HEK293 (cell line): ENCODE results near the gene NSL1.

Experiments
- CTCF ChIP-seq: fragments of 450-650 bp; formaldehyde crosslinking; IDR thresholded peaks from 2 replicates; pipeline ENCODE4 v1.5.1; 2016; ENCODE audit warnings: missing biosample characterization, missing genetic modification characterization
- ZNF561 ChIP-seq: fragments of 450-650 bp; IDR thresholded peaks from 2 replicates; pipeline ENCODE4 v1.5.1; 2018; ENCODE audit warnings: missing biosample characterization, missing genetic modification characterization, borderline replicate concordance
- ZNF610 ChIP-seq: fragments of 450-650 bp; formaldehyde crosslinking; IDR thresholded peaks from 2 replicates; pipeline ENCODE4 v1.5.1; 2016; ENCODE audit warnings: missing biosample characterization, missing genetic modification characterization, borderline replicate concordance

DNA sequence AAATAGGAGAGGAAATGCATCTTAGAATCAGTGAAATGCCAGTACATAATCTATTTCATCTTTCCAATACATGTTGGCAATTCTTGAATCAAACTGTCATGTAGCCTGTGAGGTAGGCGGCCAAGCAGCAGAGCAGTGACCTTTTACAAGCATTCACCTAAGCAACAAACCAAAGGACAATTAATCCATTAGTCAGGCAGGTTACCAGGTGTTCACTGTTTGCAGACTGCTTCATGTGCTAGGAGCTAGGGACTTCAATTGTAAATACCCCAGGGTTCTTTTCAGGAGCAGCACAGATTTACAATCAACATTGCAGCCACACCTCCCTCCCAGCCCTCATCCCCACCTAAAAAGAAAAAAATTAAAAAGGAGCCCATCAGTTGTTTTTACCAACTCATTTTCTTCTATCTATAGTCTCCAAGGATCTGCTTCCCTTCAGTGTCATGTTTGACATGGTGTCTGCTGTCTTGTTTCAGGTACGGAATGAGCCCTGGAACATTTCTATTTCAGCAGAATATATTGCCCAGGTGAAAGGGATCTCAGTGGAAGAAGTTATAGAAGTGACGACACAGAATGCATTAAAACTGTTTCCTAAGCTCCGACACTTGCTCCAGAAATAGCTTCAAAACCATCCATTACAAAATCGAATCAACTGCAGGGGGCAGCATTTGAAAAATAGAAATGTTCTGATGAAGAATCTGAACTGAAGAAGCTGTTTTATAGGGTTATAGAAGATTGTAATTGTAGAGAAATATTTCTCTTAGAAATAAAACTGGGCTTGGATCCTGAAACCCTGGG is 23.2 kb upstream of the NSL1 start:
- TF ChIP-seq CTCF (tag by site-specific recombination) (no peak), ZNF610 (tag by site-specific recombination) (no peak), ZNF561 (no peak)
